ENCODE measurements around the gene OR5H6. TPM values are rescaled to one million over a fixed set of nuclear protein-coding genes. Genes with fewer than 3 reads are reported as not detected.

OR5H6 gene
- total RNA-seq: not detected

GRCh38 chr3:98263944-98264343 is at the start of gene OR5H6:
OR5H6 (plus strand) TSS chr3:98264244; CDS start chr3:98264333, 89 bp downstream.
- no peaks in the 10 kb centered on the region for H3K9me3 ChIP-seq
- no peak within 1 kb of the TSS for H3K4me3 ChIP-seq
- DNase-seq (ENCODE audit: low spot score): no peak
- H3K36me3 ChIP-seq: no peaks in the 10 kb centered on the region
- 86% methylated on average over 3 of the region's 3 CpGs for WGBS
- H3K4me1 ChIP-seq (replicated peaks): no peaks in the 10 kb centered on the region
- H3K27ac ChIP-seq: no peak within 1 kb of the TSS
- intact Hi-C loops (cut with DNase I): no loop called here
- TF ChIP-seq POLR2AphosphoS5 (IDR thresholded peaks at IDR 0.05) (no peak), POLR2A (IDR thresholded peaks at IDR 0.05) (no peak)
- TF ChIP-seq, protein P1, sequence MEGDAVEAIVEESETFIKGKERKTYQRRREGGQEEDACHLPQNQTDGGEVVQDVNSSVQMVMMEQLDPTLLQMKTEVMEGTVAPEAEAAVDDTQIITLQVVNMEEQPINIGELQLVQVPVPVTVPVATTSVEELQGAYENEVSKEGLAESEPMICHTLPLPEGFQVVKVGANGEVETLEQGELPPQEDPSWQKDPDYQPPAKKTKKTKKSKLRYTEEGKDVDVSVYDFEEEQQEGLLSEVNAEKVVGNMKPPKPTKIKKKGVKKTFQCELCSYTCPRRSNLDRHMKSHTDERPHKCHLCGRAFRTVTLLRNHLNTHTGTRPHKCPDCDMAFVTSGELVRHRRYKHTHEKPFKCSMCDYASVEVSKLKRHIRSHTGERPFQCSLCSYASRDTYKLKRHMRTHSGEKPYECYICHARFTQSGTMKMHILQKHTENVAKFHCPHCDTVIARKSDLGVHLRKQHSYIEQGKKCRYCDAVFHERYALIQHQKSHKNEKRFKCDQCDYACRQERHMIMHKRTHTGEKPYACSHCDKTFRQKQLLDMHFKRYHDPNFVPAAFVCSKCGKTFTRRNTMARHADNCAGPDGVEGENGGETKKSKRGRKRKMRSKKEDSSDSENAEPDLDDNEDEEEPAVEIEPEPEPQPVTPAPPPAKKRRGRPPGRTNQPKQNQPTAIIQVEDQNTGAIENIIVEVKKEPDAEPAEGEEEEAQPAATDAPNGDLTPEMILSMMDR (IDR thresholded peaks at IDR 0.05): no peak
- no peaks in the 10 kb centered on the region for H3K27me3 ChIP-seq (replicated peaks; ENCODE audit: insufficient read depth)

- no peak overlapping the region for H3K27ac ChIP-seq
- no peaks in the 10 kb centered on the region for H3K36me3 ChIP-seq
- no peaks in the 10 kb centered on the region for H3K27me3 ChIP-seq (replicated peaks; ENCODE audit: insufficient read depth)
- H3K4me1 ChIP-seq (replicated peaks): no peaks in the 10 kb centered on the region
- no peak for DNase-seq (ENCODE audit: low spot score)
- TF ChIP-seq, protein P1 (IDR thresholded peaks at IDR 0.05): no peak
- TF ChIP-seq POLR2A (IDR thresholded peaks at IDR 0.05) (no peak), POLR2AphosphoS5 (IDR thresholded peaks at IDR 0.05) (no peak)
- intact Hi-C loops (cut with DNase I): no loop called here
- WGBS: 67% methylated on average over 3 of the region's 3 CpGs
- no peak overlapping the region for H3K4me3 ChIP-seq
- H3K9me3 ChIP-seq: no peaks in the 10 kb centered on the region
Measured at GRCh38 chr3:98215051-98215450, 49.0 kb upstream of the OR5H6 start.

GRCh38 chr3:98223907-98224672 is 40.0 kb upstream of the OR5H6 start:
- 87% methylated on average over 5 of the region's 6 CpGs for WGBS
- intact Hi-C loops (cut with DNase I): no loop called here
- H3K4me3 ChIP-seq: no peak overlapping the region

GRCh38 chr3:98232489-98232888 is 31.6 kb upstream of the OR5H6 start:
- no peak overlapping the region for H3K4me3 ChIP-seq
- H3K4me1 ChIP-seq (replicated peaks): no peaks in the 10 kb centered on the region
- WGBS: 88% methylated on average over 2 of the region's 2 CpGs
- TF ChIP-seq POLR2AphosphoS5 (IDR thresholded peaks at IDR 0.05): no peak
- no peak for TF ChIP-seq POLR2A (IDR thresholded peaks at IDR 0.05)
- TF ChIP-seq, protein P1 (IDR thresholded peaks at IDR 0.05): no peak
- intact Hi-C loops (cut with DNase I): no loop called here
- no peaks in the 10 kb centered on the region for H3K9me3 ChIP-seq
- no peak for DNase-seq (ENCODE audit: low spot score)
- no peak overlapping the region for H3K27ac ChIP-seq
- no peaks in the 10 kb centered on the region for H3K36me3 ChIP-seq
- H3K27me3 ChIP-seq (replicated peaks; ENCODE audit: insufficient read depth): no peaks in the 10 kb centered on the region

More at GRCh38 chr3:98223907-98224672, 40.0 kb upstream of the OR5H6 start:
- no peak overlapping the region for H3K27ac ChIP-seq
- H3K36me3 ChIP-seq: no peaks in the 10 kb centered on the region
- DNase-seq (ENCODE audit: low spot score): no peak
- H3K4me1 ChIP-seq (replicated peaks): no peaks in the 10 kb centered on the region
- no peak for TF ChIP-seq POLR2A (IDR thresholded peaks at IDR 0.05)
- TF ChIP-seq, protein P1 (IDR thresholded peaks at IDR 0.05): no peak
- TF ChIP-seq POLR2AphosphoS5 (IDR thresholded peaks at IDR 0.05): no peak
- H3K9me3 ChIP-seq: no peaks in the 10 kb centered on the region
- H3K27me3 ChIP-seq (replicated peaks; ENCODE audit: insufficient read depth): no peaks in the 10 kb centered on the region

DNA sequence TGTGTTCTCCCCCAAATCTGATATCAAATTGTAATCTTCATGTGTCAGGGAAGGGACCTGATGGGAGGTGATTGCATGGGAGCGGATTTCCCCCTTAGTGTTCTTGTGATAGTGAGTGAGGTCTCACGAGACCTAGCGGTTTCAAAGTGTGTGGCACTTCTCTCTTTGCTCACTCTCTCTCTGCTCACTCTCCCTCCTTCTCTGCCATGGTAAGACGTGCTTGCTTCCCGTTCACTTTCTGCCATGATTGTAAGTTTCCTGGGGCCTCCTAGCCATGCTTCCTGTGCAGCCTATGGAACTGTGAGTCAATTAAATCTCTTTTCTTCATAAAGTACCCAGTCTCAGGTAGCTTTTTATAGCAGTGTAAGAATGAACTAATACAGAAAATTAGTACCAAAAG is 30.6 kb upstream of the OR5H6 start:
- H3K36me3 ChIP-seq: no peaks in the 10 kb centered on the region
- DNase-seq (ENCODE audit: low spot score): no peak
- 71% methylated on average over 5 of the region's 5 CpGs for WGBS
- H3K27me3 ChIP-seq (replicated peaks; ENCODE audit: insufficient read depth): no peaks in the 10 kb centered on the region
- H3K9me3 ChIP-seq: no peaks in the 10 kb centered on the region
- H3K27ac ChIP-seq: no peak overlapping the region
- H3K4me3 ChIP-seq: no peak overlapping the region
- TF ChIP-seq POLR2AphosphoS5 (IDR thresholded peaks at IDR 0.05): no peak
- TF ChIP-seq POLR2A (IDR thresholded peaks at IDR 0.05): no peak
- TF ChIP-seq, protein P1 (IDR thresholded peaks at IDR 0.05): no peak
- H3K4me1 ChIP-seq (replicated peaks): no peaks in the 10 kb centered on the region
- intact Hi-C loops (cut with DNase I): no loop called here

All from prostate gland (tissue), 2 donors.